GM19468 (cell line): ENCODE data around the gene GNA14.
"Not testable (repeated sequence)": the region's sequence is repeated elsewhere in the genome, so short reads cannot be mapped to it uniquely, and the experiment has no call there.

ENCODE experiments used
- ATAC-seq: cut with Tn5 transposase; IDR thresholded peaks from one replicate; pipeline ENCODE4 v1.9.1; 2021; ENCODE audit warnings: mild to moderate bottlenecking, moderate library complexity, moderate number of reproducible peaks; ENCODE audit not compliant: unreplicated experiment; ENCODE audit errors: extremely low read depth

GNA14 gene

DNA sequence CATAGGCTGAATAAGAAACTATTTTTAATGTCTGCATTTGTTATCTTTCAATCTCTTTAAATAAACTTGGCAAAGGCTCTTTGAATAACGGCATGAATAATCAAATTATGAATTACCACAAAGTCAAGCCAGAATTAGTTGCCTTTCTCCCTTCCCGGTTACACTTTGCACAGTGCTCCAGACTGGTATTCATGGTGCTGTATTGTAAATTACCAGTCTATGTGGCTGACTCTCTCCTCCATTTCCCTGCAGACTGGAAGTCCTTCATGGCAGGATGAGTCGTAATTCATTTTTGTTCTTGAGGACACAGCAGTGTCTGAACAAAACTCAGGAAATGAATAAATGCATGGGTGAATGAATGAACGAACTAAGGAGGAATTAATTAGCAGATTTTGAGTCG, 142.9 kb downstream of the GNA14 start:
- no peak for ATAC-seq

DNA sequence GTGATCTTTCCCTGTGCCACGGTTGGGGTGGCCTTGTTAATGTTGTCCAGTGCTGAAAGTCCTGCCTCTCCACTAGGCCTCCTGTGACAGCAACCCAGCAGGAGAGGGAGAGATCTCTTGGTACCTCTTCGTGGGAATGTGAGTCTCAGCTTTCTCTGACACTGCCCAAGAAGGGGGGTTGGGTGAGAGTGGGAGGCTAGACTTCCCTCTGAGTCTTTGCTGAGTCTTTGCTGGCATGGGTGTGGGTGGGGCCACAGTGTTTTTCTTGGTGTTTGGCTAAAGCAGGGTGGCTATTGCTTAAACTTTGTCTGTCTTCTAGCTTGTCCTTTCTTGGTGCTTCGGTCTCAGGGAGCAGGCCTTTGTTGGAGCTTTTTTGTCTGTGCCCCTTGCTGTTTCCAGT, 145.6 kb downstream of the GNA14 start:
- no peak for ATAC-seq

DNA sequence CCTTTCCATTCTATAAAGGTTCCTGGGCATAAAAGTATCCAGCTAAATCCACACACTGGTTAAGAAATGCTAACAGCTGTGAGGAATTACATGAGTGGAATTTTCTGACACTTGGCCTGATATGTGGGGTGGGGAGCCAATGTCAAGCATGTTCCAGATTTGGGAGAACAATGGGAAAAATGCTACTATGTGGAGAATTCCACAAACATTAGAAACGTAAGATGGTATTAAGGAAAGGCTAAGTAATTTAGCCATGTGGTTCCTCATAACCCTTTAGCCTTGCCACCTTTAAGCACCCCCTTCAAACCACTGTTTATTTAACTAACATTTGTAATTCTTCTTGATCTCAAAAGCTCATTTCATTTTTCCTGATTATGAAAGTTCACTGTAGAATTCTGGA, 149.2 kb downstream of the GNA14 start:
- ATAC-seq: no peak

DNA sequence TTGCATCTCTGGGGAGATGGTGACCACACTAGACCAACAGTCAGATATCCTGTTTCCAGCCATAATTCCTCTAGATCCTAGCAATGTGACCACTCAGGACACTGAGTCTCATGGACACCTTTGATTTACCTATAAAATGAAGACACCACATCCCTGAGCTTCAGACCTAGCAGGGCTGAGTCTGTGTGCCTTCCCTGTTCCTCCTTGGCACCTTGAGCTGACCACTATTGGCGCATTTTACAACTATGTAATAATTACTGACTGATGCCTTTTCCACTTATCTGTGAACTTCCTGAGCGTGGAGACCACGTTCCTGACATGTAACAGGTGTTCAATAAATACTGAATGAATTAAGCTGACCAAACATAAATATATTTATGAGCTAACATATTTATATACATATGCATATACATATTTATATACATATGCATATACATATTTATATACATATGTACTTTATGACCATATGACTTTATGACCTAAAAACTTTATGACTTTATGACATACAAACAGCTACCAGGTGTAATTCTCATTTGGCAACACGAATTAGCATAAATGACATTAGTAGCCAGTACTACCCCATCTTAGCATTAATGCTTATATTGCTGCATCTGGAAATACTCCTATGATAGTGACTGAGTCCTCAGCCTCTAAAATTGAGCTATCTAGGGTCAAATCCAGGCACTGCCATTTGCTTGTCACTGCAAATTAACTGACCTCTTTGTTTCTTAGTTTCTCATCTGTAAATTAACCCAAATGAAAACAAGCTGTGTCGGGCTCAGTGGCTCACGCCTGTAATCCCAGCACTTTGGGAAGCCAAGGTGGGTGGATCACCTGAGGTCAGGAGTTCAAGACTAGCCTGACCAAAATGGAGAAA, 150.6 kb downstream of the GNA14 start:
- ATAC-seq: no peak

DNA sequence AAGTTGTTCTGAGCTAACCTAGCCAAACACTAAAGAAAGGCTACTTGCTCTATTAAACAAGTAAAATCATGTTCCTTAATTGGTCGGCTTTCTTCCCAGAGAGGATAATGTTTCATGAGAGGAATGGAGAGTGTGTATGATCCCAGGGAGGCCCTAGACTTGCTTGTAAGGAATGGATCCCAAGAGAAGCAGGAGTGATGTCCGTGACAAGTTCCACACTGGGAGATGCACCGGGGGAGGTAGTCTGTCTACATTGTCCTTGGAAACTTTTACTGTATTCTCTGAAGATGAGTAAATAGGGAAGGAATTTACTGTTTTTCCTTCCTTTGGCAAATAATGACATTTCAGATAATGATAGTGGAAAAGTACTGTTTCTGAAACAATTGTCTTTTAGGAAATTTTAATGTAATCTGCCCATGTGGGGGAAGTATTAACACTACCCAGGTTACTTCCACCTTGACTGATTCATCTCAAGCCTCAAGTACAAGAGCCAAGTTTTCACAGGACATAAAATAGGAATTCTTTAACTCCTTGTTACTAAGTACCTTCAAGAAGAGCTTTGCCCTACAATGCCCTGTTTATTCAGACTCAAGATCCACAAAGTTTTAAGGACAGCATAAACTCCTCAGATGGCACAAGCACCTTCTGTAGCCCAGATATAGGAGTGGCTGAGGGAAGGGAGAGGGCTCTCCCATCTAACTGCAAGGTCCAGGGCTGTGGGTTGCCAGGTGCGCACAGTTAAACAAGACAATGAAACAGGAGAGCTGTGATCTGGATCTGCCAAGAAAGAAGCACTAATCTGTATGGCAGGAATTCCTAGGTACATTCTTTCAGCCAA, 152.1 kb downstream of the GNA14 start:
- ATAC-seq: no peak

DNA sequence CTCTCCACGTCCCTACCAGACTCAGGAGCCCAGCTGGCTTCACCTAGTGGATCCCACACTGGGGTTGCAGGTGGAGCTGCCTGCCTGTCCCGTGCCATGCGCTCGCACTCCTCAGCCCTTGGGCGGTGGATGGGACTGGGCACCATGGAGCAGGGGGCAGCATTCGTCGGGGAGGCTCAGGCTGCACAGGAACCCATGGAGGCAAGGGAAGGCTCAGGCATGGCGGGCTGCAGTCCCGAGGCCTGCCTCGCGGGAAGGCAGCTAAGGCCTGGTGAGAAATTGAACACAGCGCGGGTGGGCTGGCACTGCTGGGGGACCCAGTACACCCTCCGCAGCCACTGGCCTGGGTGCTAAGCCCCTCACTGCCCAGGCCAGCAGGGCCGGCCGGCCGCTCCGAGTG, 157.8 kb downstream of the GNA14 start:
- not testable (repeated sequence) for ATAC-seq

DNA sequence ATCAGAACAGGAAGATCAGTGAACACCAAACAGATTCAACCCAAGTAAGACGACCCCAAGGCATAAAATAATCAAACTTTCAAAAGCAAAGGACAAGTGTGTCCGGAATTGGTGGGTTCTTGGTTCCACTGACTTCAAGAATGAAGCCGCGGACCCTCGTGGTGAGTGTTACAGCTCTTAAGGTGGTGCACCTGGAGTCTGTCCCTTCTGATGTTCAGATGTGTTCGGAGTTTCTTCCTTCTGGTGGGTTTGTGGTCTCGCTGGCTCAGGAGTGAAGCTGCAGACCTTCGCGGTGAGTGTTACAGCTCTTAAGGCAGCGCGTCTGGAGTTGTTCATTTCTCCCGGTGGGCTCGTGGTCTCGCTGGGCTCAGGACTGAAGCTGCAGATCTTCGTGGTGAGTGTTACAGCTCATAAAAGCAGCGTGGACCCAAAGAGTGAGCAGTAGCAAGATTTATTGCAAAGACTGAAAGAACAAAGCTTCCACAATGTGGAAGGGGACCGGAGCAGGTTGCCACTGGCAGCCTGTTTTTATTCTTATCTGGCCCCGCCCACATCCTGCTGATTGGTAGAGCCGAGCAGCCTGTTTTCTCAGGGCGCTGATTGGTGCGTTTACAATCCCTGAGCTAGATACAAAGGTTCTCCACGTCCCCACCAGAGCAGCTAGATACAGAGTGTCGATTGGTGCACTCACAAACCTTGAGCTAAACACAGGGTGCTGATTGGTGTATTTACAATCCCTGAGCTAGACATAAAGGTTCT, 158.5 kb downstream of the GNA14 start:
- not testable (repeated sequence) for ATAC-seq

DNA sequence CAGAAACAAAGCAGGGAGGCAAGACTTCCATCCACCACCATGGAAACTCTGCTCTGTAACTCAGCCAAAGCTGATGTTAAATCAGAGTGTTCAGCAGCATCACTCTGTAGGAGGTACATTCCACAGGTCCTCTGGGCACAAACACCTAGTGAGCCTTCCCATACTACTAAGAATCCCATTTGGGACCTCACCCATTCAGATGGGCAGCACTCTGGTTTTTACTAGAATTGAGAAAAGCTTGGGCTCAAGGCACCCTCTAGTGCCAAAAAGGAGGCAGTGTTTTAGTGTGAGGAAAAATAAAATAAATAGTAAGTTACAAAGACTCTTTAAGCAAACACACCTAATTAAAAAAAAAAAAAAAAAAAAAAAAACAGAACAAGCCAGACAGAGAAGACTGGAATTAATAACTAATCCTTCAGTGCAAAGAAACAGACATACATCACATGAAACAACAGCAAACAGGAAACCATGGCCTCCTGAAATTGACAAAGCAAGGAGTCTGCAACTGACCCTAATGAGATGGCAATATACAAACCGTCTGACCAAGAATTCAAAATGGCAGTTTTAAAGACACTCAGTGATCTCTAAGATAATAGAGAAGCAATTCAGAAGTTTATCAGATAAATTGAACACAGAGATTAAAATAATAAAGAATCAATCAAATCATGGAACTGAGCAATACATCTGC, 159.5 kb downstream of the GNA14 start:
- no peak for ATAC-seq

DNA sequence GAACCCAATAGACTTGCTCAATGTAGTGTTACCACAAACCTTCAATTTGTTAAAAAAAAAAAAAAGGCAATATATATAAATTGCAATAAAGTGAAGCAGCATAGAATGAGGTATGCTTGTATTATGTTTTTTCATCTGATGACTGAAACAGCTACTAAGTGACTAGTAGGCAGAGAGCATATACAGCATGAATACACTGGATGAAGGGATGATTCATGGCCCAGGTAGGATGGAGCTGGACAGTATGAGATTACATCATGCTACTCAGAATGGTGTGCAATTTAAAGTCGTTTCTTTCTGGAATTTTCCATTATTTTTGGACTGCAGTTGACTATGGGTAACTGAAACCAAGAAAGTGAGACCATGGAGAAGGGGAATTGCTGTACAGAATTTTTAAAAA, 161.2 kb downstream of the GNA14 start:
- ATAC-seq: no peak

DNA sequence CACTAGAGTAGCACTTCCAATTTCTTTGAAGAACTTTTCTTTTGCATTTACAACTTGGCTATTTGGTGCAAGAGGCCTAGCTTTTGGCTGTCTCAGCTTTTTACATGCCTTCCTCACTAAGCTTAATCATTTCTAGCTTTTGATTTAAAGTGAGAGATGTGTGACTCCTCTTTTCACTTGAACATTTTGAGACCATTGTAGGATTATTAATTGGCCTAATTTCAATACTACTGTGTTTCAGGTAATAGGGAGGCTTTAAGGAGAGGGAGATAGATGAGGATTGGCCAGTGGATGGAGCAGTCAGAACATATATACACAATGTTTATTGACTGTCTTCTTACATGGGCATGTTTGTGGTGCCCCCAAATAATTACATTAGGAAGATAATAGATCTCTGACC, 161.7 kb downstream of the GNA14 start:
- no peak for ATAC-seq

DNA sequence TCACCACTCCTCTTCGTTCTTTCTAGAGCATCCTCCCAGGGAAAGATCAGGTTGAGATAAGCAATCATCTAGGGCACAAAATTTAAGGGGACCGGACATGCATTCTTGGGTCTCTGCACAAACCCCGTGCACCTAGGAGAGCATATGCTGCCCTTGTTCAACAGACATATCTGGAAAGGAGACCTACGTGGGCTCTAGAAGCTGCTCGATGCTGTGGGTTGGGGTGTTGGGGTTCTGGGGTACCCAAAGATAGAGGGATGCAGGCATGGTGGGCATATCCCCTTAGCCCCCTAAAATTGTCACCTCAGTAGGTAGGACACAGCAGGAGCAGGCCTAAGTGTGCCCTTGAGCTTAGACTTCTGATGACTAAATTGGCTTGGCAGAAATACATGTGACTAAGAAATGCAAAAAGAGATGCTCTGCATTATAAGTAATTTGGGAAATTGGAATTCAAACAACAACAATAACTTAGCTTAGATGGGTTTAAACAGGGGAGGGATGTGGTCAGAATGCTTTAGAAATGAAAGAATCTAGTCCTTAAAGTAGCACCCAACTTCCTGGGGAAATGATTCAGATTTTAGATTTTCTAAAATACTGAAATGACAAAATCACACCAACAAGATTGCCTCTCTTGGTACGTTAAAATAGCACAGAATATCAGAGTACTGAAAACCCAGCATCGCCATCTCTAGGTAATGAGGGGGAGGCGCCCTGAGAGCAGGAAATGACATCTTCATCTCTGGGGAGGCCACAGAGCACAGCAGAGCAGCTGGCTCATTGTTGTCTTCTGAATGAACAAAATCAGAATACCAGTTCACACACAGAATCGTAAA, 172.3 kb downstream of the GNA14 start:
- peak; percentile 52 for ATAC-seq

DNA sequence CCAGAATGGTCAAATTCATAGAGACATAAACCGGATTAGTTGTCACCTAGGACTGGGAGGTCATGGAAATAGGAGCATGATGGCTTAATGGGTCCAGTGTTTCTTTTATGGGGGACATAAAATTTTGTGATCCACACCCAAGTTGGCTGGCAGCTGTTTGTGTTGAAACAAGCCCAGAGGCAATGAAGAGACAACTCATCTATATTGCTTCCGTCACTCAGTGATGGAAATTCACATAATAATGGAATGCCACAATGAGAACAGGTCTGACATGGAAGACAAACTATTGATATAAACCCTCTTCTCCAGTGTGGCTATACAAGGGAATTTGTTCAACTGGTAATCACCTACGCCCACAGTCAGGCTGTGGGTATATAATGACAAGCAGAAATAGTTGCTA, 173.2 kb downstream of the GNA14 start:
- ATAC-seq: no peak

DNA sequence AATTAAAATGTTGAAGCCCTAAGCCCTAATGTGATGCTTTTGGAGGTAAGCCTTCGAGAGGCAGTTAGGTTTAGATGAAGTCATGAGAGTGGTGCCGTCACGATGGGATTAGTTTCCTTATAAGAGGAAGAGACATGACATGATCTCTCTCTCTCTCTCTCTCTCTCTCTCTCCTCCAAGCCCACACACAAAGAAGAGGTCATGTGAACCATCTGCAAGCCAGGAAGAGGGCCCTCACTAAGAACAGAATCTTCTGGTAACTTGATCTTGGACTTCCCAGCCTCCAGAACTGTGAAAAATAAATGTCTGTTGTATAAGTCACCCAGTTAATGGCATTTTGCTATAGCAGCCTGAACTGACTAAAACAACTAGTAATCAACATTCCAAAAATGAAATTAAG, 175.5 kb downstream of the GNA14 start:
- no peak for ATAC-seq

DNA sequence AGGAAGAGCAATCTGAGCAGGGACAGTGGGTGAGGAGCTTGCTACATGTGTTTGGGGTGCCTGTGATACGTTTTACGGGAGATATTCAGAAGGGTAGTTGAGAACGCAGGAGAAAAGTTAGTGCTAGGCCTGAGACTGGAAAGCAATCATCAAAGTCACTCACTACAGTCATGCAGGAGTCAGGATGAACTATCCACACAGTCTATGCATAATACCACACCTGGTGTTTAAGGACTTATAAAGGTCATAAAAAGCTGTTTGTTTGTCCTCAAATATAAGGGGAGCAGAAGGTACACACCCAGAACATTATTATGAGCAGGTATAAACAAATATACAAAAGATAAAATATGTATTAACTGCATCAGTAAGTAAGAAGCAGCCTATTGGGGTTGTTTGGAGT, 176.6 kb downstream of the GNA14 start:
- no peak for ATAC-seq

DNA sequence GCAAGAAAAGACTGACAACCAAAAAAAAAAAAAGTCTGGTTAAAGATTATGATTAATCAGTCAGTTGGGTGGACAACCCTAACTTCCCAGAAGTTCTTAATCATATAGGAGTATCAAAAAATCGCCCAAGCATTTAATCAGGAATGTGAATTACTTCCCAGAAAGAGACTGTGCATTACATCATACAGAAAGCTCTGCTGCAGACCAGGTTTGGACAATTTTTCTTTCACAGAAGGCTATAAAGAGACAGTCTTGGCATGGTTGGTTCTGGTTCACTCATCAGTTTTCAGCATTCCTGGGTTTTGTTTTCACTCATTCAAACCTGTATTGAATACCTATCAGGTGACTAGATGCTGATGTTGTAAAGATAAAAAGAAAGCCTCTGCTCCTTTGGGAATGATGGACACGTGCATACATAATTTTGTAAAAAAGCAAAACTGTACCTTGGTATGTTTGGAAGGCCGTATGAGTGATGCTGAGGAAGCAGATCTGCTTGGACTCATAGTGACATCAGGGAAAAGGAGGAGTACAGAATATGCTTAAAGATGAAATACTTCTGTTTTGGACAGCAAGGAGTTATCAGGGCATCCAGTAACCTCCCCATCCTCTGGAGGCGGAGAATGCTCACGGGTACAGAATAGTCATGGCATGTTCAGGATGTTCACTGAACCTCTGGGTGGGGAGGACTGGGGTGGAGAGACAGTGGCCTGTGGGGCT, 178.4 kb downstream of the GNA14 start:
- no peak for ATAC-seq

DNA sequence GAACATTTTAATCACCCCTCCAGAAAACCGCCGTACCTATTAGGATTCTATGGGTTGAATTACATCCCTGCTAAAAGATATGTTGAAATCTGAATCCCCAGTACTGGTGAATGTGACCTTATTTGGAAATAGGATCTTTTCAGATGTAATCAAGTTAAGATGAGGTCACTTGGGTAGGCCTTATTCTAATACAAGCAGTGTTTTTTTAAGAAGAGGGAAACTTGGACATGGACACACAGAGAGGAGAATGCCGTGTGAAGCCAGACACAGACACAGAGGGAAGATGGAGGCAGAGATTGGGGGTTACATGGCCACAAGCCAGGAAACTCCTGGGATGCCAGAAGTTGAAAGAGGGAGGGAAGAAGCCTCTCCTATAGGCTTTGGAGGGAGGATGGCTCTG, 183.5 kb downstream of the GNA14 start:
- ATAC-seq: no peak

DNA sequence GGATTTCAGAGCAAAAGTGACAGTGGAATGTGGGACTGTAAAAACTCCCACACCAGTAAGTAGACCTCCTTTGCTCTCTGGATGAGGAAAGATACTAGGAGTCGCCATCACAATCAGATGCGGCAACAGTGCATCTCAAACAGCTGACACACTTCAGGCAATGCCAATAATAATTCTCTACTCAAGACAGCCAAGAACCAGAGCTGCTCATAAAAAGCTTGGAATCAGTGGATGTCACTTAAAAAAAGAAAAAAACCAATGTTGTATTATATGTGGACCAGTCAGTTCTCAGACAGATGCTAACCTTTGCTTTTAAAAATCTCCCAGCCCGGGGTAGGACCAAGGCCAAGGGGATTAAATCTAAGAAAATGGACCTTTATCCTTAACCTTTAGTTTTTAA, 185.0 kb downstream of the GNA14 start:
- ATAC-seq: no peak

DNA sequence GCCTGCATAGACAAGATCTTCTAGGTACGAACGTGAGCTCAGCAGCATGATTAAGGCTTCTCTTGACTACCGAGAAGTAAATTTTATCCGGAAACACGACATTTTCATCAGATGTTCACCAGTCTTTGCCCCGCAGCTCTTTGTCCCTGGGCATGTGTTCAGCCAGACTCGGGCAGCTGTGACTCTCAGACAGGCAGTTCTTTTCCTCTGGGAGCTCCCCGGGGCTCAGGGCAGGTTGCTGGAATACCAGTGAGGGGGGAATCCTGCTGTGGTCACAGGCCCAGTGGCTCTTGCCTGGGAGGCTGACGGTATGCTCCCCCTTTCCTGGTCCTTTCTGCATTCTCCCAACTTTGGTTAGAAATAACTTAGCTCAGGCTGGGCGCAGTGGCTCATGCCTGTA, 186.1 kb downstream of the GNA14 start:
- no peak for ATAC-seq

DNA sequence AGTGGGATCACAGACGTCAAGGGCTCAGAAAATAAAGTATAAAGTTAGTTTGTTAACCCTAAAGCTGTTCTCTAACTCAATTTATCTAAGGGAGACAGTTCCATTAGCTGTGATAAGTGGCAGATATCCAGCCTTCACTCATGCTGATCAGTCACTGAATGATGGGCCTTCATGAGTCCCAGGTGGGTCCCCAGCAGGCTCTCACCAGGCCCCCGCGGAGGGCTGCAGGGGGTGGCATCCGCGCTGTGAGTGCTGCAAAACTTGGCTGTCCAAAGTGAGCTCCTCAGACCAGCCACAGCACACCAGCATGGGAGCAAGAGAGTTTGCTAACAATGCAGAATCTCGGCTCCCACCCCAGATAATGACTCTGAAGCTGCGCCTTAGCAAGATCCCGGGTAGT, 187.2 kb downstream of the GNA14 start:
- ATAC-seq: no peak
